HG03095 (cell line): ENCODE data around the gene PCDHB10.
"Not testable (repeated sequence)": the region's sequence is repeated elsewhere in the genome, so short reads cannot be mapped to it uniquely, and the experiment has no call there.

Experiments
- ATAC-seq: cut with Tn5 transposase; IDR thresholded peaks from one replicate; pipeline ENCODE4 v1.9.1; 2021; ENCODE audit warnings: moderate library complexity; ENCODE audit not compliant: unreplicated experiment

The PCDHB10 gene

DNA sequence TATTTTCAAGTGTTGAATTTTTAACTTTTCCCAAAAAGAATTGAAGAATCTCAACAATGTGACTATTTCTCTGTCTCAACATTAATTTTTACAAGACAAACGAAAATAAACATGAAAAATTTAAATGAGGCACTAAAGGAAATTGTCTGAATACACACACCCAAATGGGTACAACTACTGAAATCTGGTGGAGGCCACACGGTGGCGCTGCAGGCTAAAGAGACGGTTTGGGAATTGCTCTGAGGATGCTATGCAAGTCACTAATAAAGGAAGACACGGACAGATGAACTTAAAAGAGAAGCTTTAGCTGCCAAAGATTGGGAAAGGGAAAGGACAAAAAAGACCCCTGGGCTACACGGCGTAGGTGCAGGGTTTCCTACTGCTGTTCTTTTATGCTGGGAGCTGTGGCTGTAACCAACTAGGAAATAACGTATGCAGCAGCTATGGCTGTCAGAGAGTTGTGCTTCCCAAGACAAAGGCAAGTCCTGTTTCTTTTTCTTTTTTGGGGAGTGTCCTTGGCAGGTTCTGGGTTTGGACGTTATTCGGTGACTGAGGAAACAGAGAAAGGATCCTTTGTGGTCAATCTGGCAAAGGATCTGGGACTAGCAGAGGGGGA lies at the start of gene PCDHB10:
Gene PCDHB10 (plus strand): TSS at position 244 of the 616 bp plus-strand sequence. CDS start 200 bp downstream, at position 444.
- no peak for ATAC-seq

DNA sequence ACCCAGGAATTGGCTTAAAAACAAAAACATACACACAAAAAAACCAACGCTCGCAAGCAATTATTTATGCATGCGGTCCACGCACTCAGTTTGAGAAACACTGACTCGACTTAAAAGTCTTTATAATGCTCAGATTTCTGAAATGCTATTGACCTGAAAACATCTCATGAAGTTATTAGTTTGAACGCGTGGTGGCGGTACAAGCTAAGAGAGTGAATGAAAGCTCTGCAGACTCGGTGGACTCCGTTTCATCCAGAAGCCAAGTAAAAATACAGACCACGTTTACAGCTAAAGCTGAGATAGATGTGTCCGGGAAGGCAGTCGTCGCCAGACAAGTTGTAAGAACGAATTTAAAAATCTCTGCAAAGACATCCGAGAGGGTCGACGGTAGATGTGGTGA lies 42.3 kb upstream of the PCDHB10 start, which contains the start of gene PCDHB6:
Gene PCDHB6 (plus strand): TSS at position 246 of the 400 bp plus-strand sequence. CDS start 201 bp downstream, outside the sequence.
- ATAC-seq, result no peak

DNA sequence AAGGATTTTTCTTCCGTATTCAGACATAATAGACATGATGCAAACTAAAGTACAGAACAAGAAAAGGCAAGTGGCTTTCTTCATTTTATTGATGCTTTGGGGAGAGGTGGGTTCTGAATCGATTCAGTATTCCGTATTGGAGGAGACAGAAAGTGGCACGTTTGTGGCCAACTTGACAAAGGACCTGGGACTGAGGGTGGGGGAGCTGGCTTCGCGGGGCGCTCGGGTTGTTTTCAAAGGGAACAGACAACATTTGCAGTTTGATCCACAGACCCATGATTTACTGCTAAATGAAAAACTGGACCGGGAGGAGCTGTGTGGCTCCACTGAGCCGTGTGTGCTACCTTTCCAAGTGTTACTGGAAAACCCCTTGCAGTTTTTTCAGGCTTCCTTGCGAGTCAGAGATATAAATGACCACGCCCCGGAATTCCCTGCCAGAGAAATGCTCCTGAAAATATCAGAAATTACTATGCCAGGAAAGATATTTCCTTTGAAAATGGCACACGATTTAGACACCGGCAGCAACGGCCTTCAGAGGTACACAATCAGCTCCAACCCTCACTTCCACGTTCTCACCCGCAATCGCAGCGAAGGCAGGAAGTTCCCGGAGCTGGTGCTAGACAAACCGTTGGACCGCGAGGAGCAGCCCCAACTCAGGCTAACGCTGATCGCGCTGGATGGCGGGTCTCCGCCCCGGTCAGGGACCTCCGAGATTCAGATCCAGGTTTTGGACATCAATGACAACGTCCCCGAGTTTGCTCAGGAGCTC lies 41.7 kb upstream of the PCDHB10 start:
- ATAC-seq, result no peak

DNA sequence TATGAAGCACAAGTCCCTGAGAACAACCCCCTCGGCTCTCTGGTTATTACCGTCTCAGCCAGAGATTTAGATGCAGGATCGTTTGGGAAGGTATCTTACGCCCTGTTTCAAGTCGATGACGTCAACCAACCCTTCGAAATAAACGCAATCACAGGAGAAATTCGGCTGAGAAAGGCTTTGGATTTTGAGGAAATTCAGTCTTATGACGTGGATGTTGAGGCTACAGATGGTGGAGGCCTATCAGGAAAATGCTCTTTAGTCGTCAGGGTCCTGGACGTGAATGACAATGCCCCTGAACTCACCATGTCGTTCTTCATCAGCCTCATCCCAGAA lies 41.2 kb upstream of the PCDHB10 start:
- ATAC-seq, result no peak

DNA sequence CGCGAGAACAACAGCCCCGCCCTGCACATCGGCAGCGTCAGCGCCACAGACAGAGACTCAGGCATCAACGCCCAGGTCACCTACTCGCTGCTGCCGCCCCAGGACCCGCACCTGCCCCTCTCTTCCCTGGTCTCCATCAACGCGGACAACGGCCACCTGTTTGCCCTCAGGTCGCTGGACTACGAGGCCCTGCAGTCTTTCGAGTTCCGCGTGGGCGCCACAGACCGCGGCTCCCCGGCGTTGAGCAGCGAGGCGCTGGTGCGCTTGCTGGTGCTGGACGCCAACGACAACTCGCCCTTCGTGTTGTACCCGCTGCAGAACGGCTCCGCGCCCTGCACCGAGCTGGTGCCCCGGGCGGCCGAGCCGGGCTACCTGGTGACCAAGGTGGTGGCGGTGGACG lies 40.5 kb upstream of the PCDHB10 start:
- not testable (repeated sequence) for ATAC-seq

DNA sequence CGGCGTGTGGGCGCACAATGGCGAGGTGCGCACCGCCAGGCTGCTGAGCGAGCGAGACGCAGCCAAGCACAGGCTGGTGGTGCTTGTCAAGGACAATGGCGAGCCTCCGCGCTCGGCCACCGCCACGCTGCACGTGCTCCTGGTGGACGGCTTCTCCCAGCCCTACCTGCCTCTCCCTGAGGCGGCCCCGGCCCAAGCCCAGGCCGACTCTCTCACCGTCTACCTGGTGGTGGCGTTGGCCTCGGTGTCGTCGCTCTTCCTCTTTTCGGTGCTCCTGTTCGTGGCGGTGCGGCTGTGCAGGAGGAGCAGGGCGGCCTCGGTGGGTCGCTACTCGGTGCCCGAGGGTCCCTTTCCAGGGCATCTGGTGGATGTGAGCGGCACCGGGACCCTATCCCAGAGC lies 40.1 kb upstream of the PCDHB10 start:
- ATAC-seq, result not testable (repeated sequence)

DNA sequence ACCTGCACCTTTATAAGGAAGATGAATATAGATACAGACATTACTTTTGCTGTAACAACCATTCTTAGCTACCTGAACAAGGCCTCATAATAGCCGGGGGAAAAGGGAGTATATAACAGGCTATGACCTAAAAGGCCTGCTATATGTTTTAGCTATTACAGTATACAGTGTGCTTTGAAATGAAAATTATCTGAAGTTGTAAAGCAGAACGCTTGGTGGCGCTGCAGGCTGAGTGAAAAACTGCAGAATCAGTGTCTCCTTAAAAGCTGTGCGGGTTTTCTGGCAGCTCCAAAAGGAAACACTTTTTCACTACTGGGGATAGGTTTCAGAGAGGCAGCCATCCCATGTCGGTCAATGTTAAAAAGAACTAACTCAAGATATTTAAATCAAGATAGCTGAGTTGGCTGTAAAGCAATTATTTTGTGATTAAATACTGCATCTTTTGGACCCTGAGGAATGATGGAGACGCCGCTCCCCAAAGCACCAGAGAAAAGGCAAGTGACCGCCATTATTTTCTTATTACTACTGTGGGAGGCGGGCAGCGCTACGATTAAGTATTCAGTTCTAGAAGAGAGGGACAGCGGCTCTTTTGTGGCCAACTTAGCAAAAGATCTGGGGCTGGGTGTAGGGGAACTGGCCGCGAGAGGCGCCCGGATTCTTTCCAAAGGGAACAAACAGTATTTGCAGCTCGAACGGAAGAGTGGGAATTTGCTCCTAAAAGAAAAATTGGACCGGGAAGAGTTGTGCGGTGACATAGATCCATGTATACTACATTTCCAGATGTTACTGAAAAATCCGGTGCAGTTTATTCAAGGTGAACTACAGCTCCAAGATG lies 36.4 kb upstream of the PCDHB10 start:
- ATAC-seq, result no peak

DNA sequence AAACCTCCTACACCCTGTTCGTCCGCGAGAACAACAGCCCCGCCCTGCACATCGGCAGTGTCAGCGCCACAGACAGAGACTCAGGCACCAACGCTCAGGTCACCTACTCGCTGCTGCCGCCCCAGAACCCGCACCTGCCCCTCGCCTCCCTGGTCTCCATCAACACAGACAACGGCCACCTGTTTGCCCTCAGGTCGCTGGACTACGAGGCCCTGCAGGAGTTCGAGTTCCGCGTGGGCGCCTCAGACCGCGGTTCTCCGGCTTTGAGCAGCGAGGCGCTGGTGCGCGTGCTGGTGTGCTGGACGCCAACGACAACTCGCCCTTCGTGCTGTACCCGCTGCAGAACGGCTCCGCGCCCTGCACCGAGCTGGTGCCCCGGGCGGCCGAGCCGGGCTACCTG lies 34.8 kb upstream of the PCDHB10 start:
- ATAC-seq, result not testable (repeated sequence)

DNA sequence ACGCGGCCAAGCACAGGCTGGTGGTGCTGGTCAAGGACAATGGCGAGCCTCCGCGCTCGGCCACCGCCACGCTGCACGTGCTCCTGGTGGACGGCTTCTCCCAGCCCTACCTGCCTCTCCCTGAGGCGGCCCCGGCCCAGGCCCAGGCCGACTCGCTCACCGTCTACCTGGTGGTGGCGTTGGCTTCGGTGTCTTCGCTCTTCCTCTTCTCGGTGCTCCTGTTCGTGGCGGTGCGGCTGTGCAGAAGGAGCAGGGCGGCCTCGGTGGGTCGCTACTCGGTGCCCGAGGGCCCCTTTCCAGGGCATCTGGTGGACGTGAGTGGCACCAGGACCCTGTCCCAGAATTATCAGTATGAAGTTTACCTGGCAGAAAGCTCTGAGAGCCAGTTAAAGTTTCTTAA lies 34.3 kb upstream of the PCDHB10 start:
- ATAC-seq, result not testable (repeated sequence)

DNA sequence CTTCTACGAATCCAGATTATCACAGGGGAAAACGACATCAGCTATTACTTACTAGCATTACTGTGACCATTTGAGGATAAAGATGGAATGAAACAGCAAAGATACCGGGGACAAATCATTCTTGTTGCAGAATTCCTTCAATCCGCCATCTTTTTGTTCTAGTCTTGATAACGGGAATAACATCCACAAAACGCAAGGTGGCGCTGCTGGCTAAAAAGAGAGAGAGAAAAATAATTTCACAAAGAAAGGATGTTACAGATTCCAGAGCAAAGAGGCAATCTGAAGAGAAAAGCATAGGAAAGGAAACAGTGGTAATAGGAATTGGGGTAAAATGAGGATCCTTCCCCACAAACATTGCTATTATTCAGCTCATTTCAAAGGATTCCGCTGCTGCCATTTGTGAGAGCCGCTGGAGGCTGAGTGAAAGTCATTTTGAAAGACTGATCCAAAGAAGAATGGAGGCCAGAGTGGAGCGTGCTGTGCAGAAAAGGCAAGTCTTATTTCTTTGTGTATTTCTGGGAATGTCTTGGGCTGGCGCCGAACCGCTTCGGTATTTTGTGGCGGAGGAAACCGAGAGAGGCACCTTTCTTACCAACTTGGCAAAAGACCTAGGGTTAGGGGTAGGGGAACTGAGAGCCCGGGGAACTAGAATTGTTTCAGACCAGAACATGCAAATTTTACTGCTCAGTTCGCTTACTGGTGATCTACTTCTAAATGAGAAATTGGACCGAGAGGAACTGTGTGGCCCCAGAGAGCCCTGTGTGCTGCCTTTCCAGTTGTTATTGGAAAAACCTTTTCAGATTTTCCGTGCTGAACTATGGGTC lies 19.6 kb upstream of the PCDHB10 start, which contains the start of gene PCDHB7:
Gene PCDHB7 (plus strand): TSS at position 264 of the 824 bp plus-strand sequence. CDS start 192 bp downstream, at position 456.
- ATAC-seq, result no peak

DNA sequence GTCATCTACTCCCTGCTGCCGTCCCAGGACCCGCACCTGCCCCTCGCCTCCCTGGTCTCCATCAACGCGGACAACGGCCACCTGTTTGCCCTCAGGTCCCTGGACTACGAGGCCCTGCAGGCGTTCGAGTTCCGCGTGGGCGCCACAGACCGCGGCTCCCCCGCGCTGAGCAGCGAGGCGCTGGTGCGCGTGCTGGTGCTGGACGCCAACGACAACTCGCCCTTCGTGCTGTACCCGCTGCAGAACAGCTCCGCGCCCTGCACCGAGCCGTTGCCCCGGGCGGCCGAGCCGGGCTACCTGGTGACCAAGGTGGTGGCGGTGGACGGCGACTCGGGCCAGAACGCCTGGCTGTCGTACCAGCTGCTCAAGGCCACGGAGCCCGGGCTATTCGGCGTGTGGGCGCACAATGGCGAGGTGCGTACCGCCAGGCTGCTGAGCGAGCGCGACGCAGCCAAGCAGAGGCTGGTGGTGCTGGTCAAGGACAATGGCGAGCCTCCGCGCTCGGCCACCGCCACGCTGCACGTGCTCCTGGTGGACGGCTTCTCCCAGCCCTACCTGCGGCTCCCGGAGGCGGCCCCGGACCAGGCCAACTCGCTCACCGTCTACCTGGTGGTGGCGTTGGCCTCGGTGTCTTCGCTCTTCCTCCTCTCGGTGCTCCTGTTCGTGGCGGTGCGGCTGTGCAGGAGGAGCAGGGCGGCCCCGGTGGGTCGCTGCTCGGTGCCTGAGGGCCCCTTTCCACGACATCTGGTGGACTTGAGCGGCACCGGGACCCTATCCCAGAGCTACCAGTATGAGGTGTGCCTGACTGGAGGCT lies 17.7 kb upstream of the PCDHB10 start:
- ATAC-seq, result not testable (repeated sequence)

DNA sequence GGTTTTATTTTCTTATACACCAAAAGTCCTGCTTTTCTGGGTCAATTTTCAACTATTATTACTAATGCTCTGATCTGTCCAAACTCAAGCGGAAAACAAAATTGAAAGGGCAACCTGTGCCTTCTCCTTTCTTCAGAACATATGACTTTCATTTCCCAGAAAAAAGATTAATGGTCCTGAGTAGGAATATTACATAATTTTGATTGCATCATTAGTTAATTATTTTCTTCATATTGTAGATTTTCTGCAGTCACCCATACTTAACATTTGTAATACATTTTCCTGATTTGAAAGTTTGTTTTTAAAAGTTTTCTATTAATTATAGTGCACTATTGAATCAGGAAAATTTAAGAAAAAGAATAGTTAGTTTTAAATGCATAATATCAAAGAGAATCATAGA lies 16.2 kb upstream of the PCDHB10 start:
- ATAC-seq, result no peak

DNA sequence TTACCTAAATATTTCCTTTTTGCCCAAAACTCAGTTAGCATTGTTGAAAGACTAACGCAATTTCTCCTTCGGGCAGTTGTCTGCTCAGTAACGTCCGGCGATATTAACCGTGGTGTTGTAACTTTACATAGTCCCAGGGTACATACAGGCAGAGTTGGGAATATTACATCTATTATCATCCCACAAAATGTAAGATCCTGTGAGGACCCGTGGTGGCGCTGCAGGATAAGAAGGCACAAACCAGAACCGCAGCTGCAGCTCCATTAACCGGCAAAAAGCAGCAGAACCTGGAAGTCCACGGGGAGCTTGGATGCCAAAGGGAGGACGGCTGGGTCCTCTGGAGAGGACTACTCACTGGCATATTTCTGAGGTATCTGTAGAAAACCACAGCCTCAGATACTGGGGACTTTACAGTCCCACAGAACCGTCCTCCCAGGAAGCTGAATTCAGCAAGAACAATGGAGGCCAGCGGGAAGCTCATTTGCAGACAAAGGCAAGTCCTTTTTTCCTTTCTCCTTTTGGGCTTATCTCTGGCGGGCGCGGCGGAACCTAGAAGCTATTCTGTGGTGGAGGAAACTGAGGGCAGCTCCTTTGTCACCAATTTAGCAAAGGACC lies 14.5 kb upstream of the PCDHB10 start, which contains the start of gene PCDHB8:
Gene PCDHB8 (plus strand): TSS at position 214 of the 615 bp plus-strand sequence. CDS start 245 bp downstream, at position 459.
- not testable (repeated sequence) for ATAC-seq

DNA sequence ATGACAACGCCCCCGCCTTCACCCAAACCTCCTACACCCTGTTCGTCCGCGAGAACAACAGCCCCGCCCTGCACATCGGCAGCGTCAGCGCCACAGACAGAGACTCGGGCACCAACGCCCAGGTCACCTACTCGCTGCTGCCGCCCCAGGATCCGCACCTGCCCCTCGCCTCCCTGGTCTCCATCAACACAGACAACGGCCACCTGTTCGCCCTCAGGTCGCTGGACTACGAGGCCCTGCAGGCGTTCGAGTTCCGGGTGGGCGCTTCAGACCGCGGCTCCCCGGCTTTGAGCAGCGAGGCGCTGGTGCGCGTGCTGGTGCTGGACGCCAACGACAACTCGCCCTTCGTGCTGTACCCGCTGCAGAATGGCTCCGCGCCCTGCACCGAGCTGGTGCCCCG lies 12.8 kb upstream of the PCDHB10 start:
- ATAC-seq, result not testable (repeated sequence)

DNA sequence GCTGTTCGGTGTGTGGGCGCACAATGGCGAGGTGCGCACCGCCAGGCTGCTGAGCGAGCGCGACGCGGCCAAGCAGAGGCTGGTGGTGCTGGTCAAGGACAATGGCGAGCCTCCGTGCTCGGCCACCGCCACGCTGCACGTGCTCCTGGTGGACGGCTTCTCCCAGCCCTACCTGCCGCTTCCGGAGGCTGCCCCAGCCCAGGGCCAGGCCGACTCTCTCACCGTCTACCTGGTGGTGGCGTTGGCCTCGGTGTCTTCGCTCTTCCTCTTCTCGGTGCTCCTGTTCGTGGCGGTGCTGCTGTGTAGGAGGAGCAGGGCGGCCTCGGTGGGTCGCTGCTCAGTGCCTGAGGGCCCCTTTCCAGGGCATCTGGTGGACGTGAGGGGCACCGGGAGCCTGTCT lies 12.3 kb upstream of the PCDHB10 start:
- not testable (repeated sequence) for ATAC-seq

DNA sequence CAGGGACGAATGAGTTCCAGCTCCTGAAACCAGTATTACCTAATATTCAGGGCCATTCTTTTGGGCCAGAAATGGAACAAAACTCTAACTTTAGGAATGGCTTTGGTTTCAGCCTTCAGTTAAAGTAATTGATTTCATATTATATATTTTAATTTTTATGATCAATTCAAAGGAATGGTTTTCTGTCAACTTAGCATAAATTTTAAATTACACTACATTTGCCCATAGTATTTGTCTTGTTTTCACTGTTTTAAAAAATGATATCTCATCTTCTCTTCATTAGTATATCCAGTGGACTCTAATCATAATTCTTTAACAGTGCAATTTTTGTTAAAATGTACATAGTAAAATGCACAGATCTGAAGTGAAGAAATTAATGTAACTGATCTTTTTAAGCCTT lies 11.8 kb upstream of the PCDHB10 start:
- no peak for ATAC-seq

DNA sequence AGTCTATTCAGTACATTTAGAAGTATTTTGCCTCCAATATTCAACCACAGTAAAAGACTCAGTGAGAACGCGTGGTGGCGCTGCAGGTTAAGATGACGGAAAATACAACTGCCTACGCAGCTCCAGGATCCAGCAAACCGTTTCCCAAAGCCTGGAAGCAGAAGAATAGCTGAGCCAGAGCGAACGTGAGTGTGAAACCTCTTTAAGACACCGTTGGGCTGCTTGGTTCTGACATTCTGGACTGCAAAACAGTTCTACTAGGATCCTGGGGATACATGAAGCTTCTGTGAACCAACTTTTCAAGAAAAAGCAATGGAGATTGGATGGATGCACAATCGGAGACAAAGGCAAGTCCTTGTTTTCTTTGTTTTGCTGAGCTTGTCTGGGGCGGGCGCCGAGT lies 9.9 kb upstream of the PCDHB10 start, which contains the start of gene PCDHB16:
Gene PCDHB16 (plus strand): TSS at position 140 of the 400 bp plus-strand sequence. CDS start 173 bp downstream, at position 313.
- ATAC-seq, result no peak

DNA sequence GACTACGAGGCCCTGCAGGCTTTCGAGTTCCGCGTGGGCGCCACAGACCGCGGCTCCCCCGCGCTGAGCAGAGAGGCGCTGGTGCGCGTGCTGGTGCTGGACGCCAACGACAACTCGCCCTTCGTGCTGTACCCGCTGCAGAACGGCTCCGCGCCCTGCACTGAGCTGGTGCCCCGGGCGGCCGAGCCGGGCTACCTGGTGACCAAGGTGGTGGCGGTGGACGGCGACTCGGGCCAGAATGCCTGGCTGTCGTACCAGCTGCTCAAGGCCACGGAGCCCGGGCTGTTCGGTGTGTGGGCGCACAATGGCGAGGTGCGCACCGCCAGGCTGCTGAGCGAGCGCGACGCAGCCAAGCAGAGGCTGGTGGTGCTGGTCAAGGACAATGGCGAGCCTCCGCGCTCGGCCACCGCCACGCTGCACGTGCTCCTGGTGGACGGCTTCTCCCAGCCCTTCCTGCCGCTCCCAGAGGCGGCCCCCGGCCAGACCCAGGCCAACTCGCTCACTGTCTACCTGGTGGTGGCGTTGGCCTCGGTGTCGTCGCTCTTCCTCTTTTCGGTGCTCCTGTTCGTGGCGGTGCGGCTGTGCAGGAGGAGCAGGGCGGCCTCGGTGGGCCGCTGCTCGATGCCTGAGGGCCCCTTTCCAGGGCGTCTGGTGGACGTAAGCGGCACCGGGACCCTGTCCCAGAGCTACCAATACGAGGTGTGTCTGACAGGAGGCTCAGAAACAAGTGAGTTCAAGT lies 7.9 kb upstream of the PCDHB10 start:
- ATAC-seq, result not testable (repeated sequence)
